ENCODE results near the gene COL26A1. TPM values are rescaled to one million over a fixed set of nuclear protein-coding genes. Genes with fewer than 3 reads are reported as not detected.
A peak's percentile ranks its signal among the peaks of the same experiment; 100 is the strongest.

The COL26A1 gene
- total RNA-seq, 4 donors from 2014 or later: not detected

DNA sequence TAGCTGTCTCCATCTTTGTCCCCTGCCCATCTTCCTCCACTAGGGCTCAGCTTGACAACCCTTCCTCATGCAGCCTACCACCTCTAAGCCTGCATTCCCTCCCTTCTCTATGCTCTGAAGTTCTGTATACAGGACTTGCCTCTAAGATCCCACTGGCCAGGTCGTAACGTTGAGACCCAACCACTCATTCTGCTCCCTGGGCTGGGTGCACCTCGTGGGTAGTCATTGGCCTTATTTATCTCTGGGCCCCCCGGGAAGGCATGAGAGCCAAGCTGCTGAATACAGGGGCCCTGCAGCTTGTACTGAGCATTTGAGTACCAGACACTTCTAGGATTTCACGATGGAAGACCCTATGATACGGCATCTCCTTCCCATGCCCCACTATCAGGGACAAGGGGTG is 235.3 kb downstream of the COL26A1 start:
- WGBS, 2 donors (ENCODE audit: low coverage in 1 of 2): 50% methylated on average over 6 of the region's 6 CpGs; no CpG with 5 or more reads in 1 of the 2 donors

DNA sequence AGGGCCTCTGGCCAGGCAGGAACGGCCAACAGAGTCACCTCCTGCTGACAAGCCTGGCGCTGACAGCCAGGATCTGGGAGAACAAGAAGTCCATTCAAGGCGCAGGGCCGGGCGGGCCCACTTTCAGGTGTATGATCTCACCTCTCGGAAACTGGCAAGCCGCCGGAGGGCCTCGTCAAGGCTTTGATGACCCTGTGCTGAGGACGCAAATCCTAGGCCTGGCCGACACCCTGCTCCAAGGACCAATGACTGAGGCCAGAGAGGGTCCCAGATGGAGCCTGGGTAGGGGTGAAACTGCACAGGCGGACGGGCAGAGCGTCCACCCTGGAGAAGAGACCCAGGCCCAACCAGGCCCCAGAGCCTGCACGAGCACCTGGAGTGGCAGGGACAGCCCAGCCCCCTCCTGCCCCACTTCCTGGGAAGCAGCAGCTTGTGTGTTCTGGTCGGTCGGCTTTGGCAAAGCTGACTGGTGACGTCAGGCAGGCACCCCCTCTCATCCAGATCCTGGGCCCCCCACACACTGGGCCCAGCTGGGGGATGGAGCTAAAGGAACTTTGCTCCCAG is 235.8 kb downstream of the COL26A1 start:
- TF ChIP-seq, protein P1, sequence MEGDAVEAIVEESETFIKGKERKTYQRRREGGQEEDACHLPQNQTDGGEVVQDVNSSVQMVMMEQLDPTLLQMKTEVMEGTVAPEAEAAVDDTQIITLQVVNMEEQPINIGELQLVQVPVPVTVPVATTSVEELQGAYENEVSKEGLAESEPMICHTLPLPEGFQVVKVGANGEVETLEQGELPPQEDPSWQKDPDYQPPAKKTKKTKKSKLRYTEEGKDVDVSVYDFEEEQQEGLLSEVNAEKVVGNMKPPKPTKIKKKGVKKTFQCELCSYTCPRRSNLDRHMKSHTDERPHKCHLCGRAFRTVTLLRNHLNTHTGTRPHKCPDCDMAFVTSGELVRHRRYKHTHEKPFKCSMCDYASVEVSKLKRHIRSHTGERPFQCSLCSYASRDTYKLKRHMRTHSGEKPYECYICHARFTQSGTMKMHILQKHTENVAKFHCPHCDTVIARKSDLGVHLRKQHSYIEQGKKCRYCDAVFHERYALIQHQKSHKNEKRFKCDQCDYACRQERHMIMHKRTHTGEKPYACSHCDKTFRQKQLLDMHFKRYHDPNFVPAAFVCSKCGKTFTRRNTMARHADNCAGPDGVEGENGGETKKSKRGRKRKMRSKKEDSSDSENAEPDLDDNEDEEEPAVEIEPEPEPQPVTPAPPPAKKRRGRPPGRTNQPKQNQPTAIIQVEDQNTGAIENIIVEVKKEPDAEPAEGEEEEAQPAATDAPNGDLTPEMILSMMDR (IDR thresholded peaks at IDR 0.05): no peak
- TF ChIP-seq POLR2A (IDR thresholded peaks at IDR 0.05) (peak; percentile 24), POLR2AphosphoS5 (IDR thresholded peaks at IDR 0.05) (no peak), EP300 (IDR thresholded peaks at IDR 0.05; ENCODE audit: low read depth) (no peak)
- peak overlapping the region in 3 of 4 donors; percentile 25 to 55 (median 46) for H3K27ac ChIP-seq
- 51% methylated on average over 17 of the region's 18 CpGs; no CpG with 5 or more reads in 1 of the 2 donors for WGBS, 2 donors (ENCODE audit: low coverage in 1 of 2)
- H3K4me3 ChIP-seq: no peak overlapping the region
- peaks cover 3 to 16% (median 14%) of the 10 kb centered on the region in 4 donors for H3K4me1 ChIP-seq
- peak; percentile 89 for DNase-seq
- H3K27me3 ChIP-seq: no peaks in the 10 kb centered on the region
- in situ Hi-C loops (cut with MboI; ENCODE audit: low pct_ligation_motif_present in 1 of 4, low pct_unique_long_range_greater_than_20kb in 1 of 4, low sequenced_read_pairs in 3 of 4) (no loop called here), intact Hi-C loops (cut with DNase I; ENCODE audit: low total_unique reads) (no loop called here)
- no peaks in the 10 kb centered on the region for H3K9me3 ChIP-seq
- H3K36me3 ChIP-seq: no peaks in the 10 kb centered on the region

More for the DNA sequence above, 235.3 kb downstream of the COL26A1 start:
- H3K4me1 ChIP-seq: peaks cover 3 to 16% (median 14%) of the 10 kb centered on the region in 4 donors
- in situ Hi-C loops (cut with MboI; ENCODE audit: low pct_ligation_motif_present in 1 of 4, low pct_unique_long_range_greater_than_20kb in 1 of 4, low sequenced_read_pairs in 3 of 4): no loop called here
- peak overlapping the region in 2 of 4 donors; percentile 23 to 46 for H3K27ac ChIP-seq
- H3K27me3 ChIP-seq: no peaks in the 10 kb centered on the region
- no peak for DNase-seq
- H3K36me3 ChIP-seq: no peaks in the 10 kb centered on the region
- TF ChIP-seq POLR2AphosphoS5 (IDR thresholded peaks at IDR 0.05): no peak
- TF ChIP-seq, protein P1 (IDR thresholded peaks at IDR 0.05): no peak
- no peak for TF ChIP-seq POLR2A (IDR thresholded peaks at IDR 0.05)
- no peak for TF ChIP-seq EP300 (IDR thresholded peaks at IDR 0.05; ENCODE audit: low read depth)
- intact Hi-C loops (cut with DNase I; ENCODE audit: low total_unique reads): no loop called here
- no peaks in the 10 kb centered on the region for H3K9me3 ChIP-seq
- H3K4me3 ChIP-seq: no peak overlapping the region

DNA sequence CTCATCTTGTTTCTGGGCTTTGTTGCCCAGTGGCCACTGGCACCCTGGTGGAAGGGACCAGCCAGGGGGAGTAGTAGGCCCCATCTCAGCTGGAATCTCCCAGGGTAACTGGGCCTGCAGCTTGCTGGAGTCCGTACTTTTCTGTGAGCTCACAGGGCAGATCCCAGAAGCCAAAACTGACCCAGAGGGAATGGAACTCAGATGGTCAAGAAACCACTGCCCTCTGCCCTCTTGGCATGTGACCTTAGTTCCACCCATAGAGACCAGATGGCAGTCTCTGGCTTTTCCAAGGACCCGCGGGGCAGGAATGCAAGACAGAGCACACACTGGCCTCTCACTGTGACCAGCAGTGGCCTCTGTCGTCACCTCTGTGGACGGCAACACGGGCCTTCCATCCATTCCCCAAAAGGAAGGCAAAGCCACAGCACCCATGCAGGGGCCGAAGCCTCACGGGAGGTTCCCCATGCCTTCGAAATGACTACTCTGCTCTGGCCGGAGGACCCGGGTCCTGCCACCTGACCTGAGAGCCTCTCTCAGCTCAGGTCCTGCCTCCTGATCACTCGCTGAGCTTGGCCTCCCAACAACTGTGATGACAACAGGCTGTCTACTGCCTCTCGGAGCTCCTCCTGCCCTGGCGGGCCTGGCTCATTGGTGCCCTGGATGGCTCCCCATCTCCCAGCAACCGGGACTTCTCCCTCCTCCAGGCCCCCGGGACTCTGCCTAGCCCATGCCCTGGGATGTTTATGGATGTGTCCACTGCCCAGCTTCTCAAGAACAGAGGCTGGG is 236.5 kb downstream of the COL26A1 start:
- intact Hi-C loops (cut with DNase I; ENCODE audit: low total_unique reads) (no loop called here), in situ Hi-C loops (cut with MboI; ENCODE audit: low pct_ligation_motif_present in 1 of 4, low pct_unique_long_range_greater_than_20kb in 1 of 4, low sequenced_read_pairs in 3 of 4) (no loop called here)
- WGBS, 2 donors (ENCODE audit: low coverage in 1 of 2): 85% methylated on average over 14 of the region's 16 CpGs; no CpG with 5 or more reads in 1 of the 2 donors
- peak overlapping the region in 3 of 4 donors; percentile 25 to 55 (median 46) for H3K27ac ChIP-seq
- no peak for DNase-seq
- no peaks in the 10 kb centered on the region for H3K27me3 ChIP-seq
- TF ChIP-seq, protein P1 (IDR thresholded peaks at IDR 0.05): no peak
- TF ChIP-seq EP300 (IDR thresholded peaks at IDR 0.05; ENCODE audit: low read depth) (no peak), POLR2AphosphoS5 (IDR thresholded peaks at IDR 0.05) (no peak), POLR2A (IDR thresholded peaks at IDR 0.05) (no peak)
- H3K36me3 ChIP-seq: no peaks in the 10 kb centered on the region
- H3K4me1 ChIP-seq: peaks cover 3 to 16% (median 14%) of the 10 kb centered on the region in 4 donors
- no peak overlapping the region for H3K4me3 ChIP-seq
- no peaks in the 10 kb centered on the region for H3K9me3 ChIP-seq

DNA sequence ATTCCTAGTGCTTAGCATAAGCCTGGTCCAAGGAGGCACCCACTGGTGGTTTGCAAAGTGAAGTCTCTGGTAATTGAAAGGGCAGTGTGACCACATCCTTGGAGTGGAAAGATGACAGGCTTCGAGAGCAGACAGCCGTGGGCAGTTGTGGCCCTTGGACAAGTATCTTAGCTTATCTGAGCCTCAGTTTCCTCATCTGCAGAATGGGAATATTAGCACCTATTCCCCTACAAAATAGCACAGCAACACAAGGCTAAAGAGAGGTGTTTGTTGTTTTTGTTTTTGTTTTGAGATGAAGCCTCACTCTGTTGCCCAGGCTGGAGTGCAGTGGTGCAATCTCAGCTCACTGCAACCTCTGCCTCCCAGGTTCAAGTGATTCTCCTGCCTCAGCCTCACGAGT is 237.1 kb downstream of the COL26A1 start:
- TF ChIP-seq, protein P1 (IDR thresholded peaks at IDR 0.05): no peak
- no peak for TF ChIP-seq POLR2AphosphoS5 (IDR thresholded peaks at IDR 0.05)
- no peak for TF ChIP-seq EP300 (IDR thresholded peaks at IDR 0.05; ENCODE audit: low read depth)
- TF ChIP-seq POLR2A (IDR thresholded peaks at IDR 0.05): no peak
- no peak overlapping the region for H3K4me3 ChIP-seq
- WGBS, 2 donors (ENCODE audit: low coverage in 1 of 2): 82% methylated on average over 3 of the region's 3 CpGs; no CpG with 5 or more reads in 1 of the 2 donors
- H3K4me1 ChIP-seq: peaks cover 3 to 16% (median 14%) of the 10 kb centered on the region in 4 donors
- no peak overlapping the region for H3K27ac ChIP-seq
- H3K9me3 ChIP-seq: no peaks in the 10 kb centered on the region
- in situ Hi-C loops (cut with MboI; ENCODE audit: low pct_ligation_motif_present in 1 of 4, low pct_unique_long_range_greater_than_20kb in 1 of 4, low sequenced_read_pairs in 3 of 4): no loop called here
- H3K27me3 ChIP-seq: no peaks in the 10 kb centered on the region
- no peak for DNase-seq
- H3K36me3 ChIP-seq: no peaks in the 10 kb centered on the region
- intact Hi-C loops (cut with DNase I; ENCODE audit: low total_unique reads): no loop called here

All from transverse colon (tissue), 4 donors.